ENCODE data around the gene TET1.
"Not testable (repeated sequence)": the region's sequence is repeated elsewhere in the genome, so short reads cannot be mapped to it uniquely, and the experiment has no call there.

- TF ChIP-seq CTCF (conservative IDR thresholded peaks at IDR 0.05; ENCODE audit: low read depth, low read length); EZH2 (IDR thresholded peaks at IDR 0.05; ENCODE audit: low read length, unreplicated experiment): not testable (repeated sequence)
Observed at GRCh38 chr10:68518609-68519008, 41.5 kb upstream of the TET1 start.
